Measurements from ENCODE around the gene VPS41. TPM values are rescaled to one million over a fixed set of nuclear protein-coding genes. Genes with fewer than 3 reads are reported as not detected.

The VPS41 gene
- total RNA-seq, 1 experiment from 2014 or later = 36.0 TPM

DNA sequence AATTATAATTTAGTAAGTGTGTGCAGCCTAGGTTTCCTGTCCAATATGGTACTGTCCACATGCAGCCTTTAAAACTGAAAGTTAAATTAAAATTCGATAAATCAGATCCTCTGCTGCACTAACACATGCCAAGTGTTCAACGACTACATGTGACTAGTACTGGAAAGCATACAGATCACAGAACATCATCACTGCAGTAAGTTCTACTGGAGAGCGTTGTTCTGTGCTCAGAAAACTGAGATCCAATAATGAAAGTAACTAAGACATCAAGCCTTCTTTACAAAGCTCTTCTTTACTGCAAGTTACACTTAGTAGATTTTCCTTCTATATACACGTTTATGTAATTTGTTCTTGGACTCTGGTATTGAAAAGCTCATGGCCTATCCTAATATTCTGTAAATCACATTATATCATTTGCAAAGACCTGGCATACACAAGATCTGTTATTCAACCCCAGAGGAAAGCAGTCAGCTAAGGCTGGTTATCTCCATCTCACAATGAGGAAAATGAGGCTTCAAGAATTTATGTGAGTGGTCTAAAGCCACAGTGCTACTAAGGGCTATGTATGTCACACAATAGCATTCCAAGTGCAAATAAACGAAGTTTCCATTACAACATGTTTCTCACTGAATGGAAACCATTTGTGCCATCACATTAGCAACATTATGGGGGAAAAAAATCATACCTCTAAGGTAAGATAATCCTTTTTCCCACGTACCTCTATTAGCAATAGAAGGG is 77.6 kb downstream of the VPS41 start:
- Histone ChIP-seq H3K9me3 (replicated peaks) (no peaks in the 10 kb centered on the region), H3K36me3 (no peaks in the 10 kb centered on the region), H3K4me1 (replicated peaks) (peaks cover 7% of the 10 kb centered on the region; the same call in 1 of the 2 replicates), H3K27ac (no peak overlapping the region), H3K4me3 (no peak overlapping the region), H3K27me3 (replicated peaks) (no peaks in the 10 kb centered on the region)
- no peak for DNase-seq (ENCODE audit: low read depth in 1 of 2, low spot score in 2 of 2)

DNA sequence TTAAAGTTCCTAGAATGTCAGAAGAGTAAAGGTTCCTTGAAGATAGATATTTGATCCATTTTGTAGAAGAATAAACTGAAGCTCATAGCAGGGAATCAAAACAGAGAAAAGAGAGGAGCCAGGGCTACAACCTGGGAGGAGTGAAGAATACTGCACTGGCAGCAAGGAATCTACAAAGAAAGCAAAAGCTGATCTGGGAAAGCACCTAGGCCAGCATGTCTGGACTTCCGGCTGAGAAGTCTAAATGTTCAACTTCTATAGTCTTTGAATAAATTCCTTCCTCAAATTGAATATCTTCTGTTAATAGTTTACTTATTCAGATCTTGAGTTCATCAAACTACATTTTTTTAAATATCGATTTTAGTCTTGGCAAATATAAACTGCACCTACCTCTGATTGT is 78.2 kb downstream of the VPS41 start:
- no peak for DNase-seq (ENCODE audit: low read depth in 1 of 2, low spot score in 2 of 2)
- Histone ChIP-seq H3K9me3 (replicated peaks) (no peaks in the 10 kb centered on the region), H3K4me1 (replicated peaks) (peaks cover 7% of the 10 kb centered on the region; the same call in 1 of the 2 replicates), H3K27ac (no peak overlapping the region), H3K4me3 (no peak overlapping the region), H3K36me3 (no peaks in the 10 kb centered on the region), H3K27me3 (replicated peaks) (no peaks in the 10 kb centered on the region)

DNA sequence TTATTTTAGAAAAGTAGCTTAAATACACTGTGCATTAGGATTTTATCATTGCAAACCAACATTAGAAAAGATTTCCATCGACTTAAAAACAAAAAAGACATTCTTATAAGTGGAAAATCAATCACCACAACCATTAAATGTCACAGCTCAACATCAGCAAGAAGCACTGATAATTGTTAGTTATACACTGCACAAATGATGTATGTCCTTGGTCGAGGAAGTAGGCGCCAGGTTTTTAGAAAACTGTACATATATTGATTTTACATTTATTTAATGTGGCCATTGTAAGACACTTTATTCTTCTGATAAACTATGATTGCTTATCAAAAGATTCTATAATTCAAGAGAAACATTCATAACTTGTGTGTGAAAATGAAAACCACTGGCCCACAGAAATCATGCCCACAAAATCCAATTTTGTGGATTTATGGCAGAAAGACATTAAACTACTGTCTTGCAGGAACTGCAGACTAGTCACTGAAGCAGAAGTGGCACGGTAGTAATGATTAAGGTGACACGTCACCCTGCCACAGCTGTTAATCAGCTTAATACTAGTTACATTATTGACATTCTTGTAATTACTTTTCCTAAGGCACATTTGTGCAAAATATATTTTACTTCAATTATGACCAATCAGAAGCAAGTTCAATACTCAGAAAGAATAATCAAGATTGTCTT is 79.4 kb downstream of the VPS41 start:
- no peak for DNase-seq (ENCODE audit: low read depth in 1 of 2, low spot score in 2 of 2)
- Histone ChIP-seq H3K4me3 (no peak overlapping the region), H3K4me1 (replicated peaks) (peaks cover 7% of the 10 kb centered on the region; the same call in 1 of the 2 replicates), H3K27ac (no peak overlapping the region), H3K9me3 (replicated peaks) (no peaks in the 10 kb centered on the region), H3K27me3 (replicated peaks) (no peaks in the 10 kb centered on the region), H3K36me3 (no peaks in the 10 kb centered on the region)

DNA sequence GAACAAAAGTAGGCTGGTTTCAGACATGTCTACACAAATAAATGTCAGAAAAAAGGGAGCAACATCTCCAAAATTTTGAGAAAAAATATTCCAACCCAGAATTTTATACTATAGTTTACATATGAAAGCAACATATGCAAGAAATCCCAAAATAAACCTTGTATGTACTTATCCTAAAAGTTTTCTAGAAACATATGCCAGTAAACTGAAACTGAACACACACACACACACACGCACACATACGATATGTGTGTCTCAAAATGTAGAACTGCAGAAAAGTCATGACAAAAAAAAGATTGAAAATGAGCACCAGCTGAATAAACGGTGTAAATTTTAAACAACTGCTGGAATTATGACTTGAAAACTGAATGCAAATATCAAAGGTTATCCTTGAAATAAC is 81.0 kb downstream of the VPS41 start:
- Histone ChIP-seq H3K36me3 (no peaks in the 10 kb centered on the region), H3K9me3 (replicated peaks) (no peaks in the 10 kb centered on the region), H3K27me3 (replicated peaks) (no peaks in the 10 kb centered on the region), H3K4me1 (replicated peaks) (peaks cover 7% of the 10 kb centered on the region; the same call in 1 of the 2 replicates), H3K27ac (no peak overlapping the region), H3K4me3 (no peak overlapping the region)
- no peak for DNase-seq (ENCODE audit: low read depth in 1 of 2, low spot score in 2 of 2)

DNA sequence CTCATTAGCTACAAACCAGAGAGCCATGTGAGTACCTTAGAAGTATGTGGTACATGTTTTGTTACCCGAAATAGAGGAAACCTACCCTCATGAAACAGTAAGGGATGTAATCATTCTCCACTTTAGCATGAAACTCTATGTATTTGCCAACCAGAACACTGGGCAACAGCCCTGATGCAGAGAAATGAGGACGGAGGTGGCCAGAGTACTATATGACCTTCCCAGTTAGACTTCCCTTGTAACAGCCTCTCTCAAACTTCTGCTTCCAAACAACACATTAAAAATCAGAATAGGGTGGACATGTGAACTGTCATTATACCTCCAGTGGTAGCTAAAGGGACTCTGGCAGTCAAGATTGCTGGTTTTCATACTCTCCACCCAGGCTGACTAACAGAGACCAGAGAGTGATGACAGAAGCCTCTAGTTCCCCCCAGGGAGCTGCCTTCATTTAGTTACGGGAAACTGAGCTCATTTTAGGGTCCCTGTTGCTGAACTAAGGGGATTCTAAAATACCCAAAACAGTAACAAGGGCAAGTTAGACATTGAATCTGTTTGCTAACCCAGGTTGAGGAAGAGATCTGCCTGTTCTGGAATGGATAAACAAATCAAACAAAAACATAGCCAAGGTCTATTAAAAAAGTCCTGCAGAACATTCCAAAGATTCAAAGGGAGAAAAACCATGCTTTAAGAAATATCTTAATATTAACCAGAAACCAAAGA is 83.1 kb downstream of the VPS41 start:
- no peak for DNase-seq (ENCODE audit: low read depth in 1 of 2, low spot score in 2 of 2)
- H3K4me3 ChIP-seq = no peak overlapping the region
- no peaks in the 10 kb centered on the region for H3K4me1 ChIP-seq (replicated peaks)
- H3K9me3 ChIP-seq (replicated peaks) = no peaks in the 10 kb centered on the region
- no peaks in the 10 kb centered on the region for H3K27me3 ChIP-seq (replicated peaks)
- no peak overlapping the region for H3K27ac ChIP-seq
- H3K36me3 ChIP-seq = no peaks in the 10 kb centered on the region

DNA sequence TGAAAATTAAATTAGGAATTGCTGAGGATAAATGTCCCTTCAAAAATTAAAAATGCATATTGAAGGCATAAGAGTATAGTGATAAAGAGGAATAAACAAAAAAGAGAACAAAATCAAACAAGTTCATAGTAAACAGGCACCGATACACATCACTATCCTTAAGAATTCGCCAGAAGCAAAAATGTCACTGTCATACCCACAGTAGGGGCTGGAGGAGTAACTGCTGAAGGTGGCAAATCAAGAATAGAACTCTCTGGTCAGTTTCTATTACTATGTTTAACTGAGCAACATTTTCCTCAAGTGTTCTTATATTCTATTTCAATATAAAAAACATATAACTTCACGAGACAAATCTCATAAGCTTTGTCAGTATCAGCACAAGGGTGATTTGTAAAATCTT is 84.0 kb downstream of the VPS41 start:
- Histone ChIP-seq H3K9me3 (replicated peaks) (no peaks in the 10 kb centered on the region), H3K27me3 (replicated peaks) (no peaks in the 10 kb centered on the region), H3K36me3 (no peaks in the 10 kb centered on the region), H3K4me3 (no peak overlapping the region), H3K4me1 (replicated peaks) (no peaks in the 10 kb centered on the region), H3K27ac (no peak overlapping the region)
- DNase-seq (ENCODE audit: low read depth in 1 of 2, low spot score in 2 of 2) = no peak

DNA sequence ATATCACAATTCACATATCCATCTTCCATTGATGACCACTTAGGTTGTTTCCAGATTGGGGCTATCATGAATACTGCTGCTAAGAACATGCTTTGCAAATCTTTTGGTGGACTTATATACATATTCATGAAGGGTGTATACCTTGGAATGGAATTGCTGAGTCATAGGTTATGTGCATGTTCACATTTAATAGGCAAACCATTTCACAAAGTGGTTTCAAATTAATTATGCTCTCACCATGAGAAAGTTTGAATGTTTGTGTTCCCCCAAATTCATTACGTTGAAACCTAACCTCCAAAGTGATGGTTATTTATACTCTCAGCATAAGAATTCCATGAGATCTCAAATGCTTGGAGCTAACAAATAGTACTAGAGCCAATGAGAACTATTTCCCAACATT is 86.4 kb downstream of the VPS41 start:
- H3K4me1 ChIP-seq (replicated peaks) = no peaks in the 10 kb centered on the region
- H3K9me3 ChIP-seq (replicated peaks) = no peaks in the 10 kb centered on the region
- H3K36me3 ChIP-seq = no peaks in the 10 kb centered on the region
- H3K27ac ChIP-seq = no peak overlapping the region
- no peak overlapping the region for H3K4me3 ChIP-seq
- no peak for DNase-seq (ENCODE audit: low read depth in 1 of 2, low spot score in 2 of 2)
- H3K27me3 ChIP-seq (replicated peaks) = no peaks in the 10 kb centered on the region

DNA sequence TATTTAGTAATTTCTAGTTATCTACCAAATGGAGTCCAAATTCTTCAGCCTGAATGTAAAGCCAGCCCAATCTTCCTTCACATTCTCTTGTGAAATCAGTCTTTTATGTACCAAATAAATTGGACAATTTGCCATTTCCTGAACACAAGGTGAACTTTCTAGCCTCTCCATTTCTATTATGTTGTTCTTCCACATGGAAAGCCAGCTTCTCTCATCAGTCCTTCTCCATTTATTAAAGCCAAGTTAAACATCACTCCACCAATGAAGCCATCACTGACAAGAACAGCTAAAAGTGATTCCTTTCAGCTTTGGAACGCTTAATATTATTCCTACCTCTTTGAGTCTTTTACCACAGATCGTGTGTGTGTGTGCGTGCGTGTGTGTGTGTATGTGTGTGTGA is 88.4 kb downstream of the VPS41 start:
- no peak for DNase-seq (ENCODE audit: low read depth in 1 of 2, low spot score in 2 of 2)
- Histone ChIP-seq H3K4me1 (replicated peaks) (no peaks in the 10 kb centered on the region), H3K4me3 (no peak overlapping the region), H3K9me3 (replicated peaks) (no peaks in the 10 kb centered on the region), H3K36me3 (no peaks in the 10 kb centered on the region), H3K27ac (no peak overlapping the region), H3K27me3 (replicated peaks) (no peaks in the 10 kb centered on the region)

DNA sequence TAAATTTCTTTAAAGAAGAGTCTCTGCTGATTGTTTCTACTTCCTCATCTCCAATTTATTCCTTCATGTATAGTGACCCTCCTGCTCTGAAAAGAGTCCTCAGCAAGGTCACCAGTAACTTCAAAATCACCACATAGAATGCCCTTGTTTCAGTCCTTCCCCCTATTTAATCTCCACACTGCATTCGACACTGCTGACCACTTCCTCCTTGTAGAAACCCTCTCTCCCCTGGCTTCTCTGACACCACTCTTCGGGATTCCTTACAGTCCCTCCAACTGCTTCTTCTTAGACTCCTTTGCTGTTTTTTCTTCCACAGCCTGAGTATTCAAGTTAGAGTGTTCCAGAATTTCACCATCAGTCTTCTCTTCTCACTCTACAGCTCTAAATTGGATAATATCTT is 89.5 kb downstream of the VPS41 start:
- Histone ChIP-seq H3K4me1 (replicated peaks) (no peaks in the 10 kb centered on the region), H3K27ac (no peak overlapping the region), H3K4me3 (no peak overlapping the region), H3K9me3 (replicated peaks) (no peaks in the 10 kb centered on the region), H3K27me3 (replicated peaks) (no peaks in the 10 kb centered on the region), H3K36me3 (no peaks in the 10 kb centered on the region)
- no peak for DNase-seq (ENCODE audit: low read depth in 1 of 2, low spot score in 2 of 2)

DNA sequence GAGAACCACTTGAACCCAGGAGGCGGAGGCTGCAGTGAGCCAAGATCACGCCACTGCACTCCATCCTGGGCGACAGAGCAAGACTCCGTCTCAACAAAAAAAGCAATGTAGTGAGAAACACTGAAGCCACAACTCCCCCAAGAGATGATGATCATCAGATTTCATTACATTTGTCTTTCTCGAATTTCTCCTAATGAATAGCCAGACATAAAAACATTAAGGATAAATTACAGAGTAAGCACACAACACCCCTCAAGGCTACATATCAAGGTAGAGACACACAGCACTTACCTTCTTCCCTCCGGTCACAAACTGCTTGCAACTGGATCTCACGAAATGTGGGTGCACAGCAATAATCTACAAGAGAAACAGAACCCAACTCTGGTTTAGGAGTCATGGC is 91.5 kb downstream of the VPS41 start:
- Histone ChIP-seq H3K27me3 (replicated peaks) (no peaks in the 10 kb centered on the region), H3K36me3 (no peaks in the 10 kb centered on the region)

DNA sequence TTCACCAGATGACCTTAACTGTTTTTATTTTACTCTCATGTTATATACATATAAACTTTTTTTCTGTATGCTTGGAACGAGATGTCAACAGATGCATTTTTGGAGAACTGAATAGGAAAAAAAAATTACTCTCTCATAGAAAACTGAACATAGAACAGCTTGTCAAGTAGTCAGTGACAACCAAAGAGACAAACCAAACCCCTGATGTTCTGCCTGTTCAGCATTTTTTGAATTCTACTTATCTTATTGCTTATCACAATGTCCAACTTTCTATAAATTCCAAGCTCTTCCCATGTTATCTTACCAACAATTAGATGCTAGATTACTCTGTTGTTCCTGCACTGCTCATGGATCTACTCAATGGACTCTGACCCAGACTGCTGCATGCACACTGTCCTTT is 95.2 kb downstream of the VPS41 start:
- no peak for DNase-seq (ENCODE audit: low read depth in 1 of 2, low spot score in 2 of 2)
- H3K27ac ChIP-seq = no peak overlapping the region
- H3K36me3 ChIP-seq = no peaks in the 10 kb centered on the region
- H3K4me1 ChIP-seq (replicated peaks) = no peaks in the 10 kb centered on the region
- H3K27me3 ChIP-seq (replicated peaks) = no peaks in the 10 kb centered on the region
- no peaks in the 10 kb centered on the region for H3K9me3 ChIP-seq (replicated peaks)
- H3K4me3 ChIP-seq = no peak overlapping the region

More for the DNA sequence above, 91.5 kb downstream of the VPS41 start:
- DNase-seq (ENCODE audit: low read depth in 1 of 2, low spot score in 2 of 2) = no peak
- Histone ChIP-seq H3K4me1 (replicated peaks) (no peaks in the 10 kb centered on the region), H3K4me3 (no peak overlapping the region), H3K27ac (no peak overlapping the region), H3K9me3 (replicated peaks) (no peaks in the 10 kb centered on the region)

DNA sequence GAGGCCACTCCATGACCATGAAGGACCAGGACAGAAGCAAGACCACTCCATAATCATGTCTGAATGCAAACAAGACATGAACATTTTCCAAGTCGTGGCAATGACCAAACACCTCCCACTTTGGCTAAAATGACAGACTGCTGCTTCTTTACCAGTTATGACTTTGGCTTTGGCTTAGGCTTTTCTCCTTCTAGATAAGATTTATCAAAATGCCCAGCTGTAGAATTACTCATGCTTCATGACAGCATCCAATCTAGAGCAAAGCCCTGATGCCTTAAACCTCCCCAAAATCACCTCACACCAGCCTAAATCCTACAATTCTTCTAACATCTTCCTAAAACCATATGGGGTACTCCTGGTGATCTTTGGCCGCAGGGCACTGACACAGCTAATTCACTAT is 102.1 kb downstream of the VPS41 start:
- no peaks in the 10 kb centered on the region for H3K9me3 ChIP-seq (replicated peaks)
- no peak overlapping the region for H3K4me3 ChIP-seq
- H3K27me3 ChIP-seq (replicated peaks) = no peaks in the 10 kb centered on the region
- no peak for DNase-seq (ENCODE audit: low read depth in 1 of 2, low spot score in 2 of 2)
- H3K27ac ChIP-seq = no peak overlapping the region
- H3K4me1 ChIP-seq (replicated peaks) = no peaks in the 10 kb centered on the region; the same call in 1 of the 2 replicates
- H3K36me3 ChIP-seq = no peaks in the 10 kb centered on the region; the same call in 1 of the 2 replicates

DNA sequence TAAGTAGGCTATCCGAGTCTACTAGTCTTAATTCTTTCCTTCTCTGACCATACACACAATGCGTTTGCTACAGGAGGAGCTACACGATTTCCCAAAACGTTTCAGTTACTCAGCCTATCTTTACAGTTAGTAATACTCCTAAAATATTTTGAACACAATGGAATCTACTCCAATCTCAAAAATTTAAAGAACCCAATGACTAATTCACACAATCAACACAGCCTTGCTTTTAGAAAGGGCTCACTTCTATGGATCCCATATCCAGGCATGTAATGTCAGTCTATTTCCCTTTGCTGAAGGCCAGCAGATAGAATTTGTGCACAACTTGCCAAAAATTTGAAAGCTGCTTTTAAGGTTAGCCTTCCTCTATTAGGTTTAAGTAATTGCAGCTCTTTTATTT is 107.2 kb downstream of the VPS41 start:
- no peak for DNase-seq (ENCODE audit: low read depth in 1 of 2, low spot score in 2 of 2)
- no peaks in the 10 kb centered on the region for H3K27me3 ChIP-seq (replicated peaks)
- no peaks in the 10 kb centered on the region; the same call in 1 of the 2 replicates for H3K4me1 ChIP-seq (replicated peaks)

More for the DNA sequence above, 107.2 kb downstream of the VPS41 start:
- Histone ChIP-seq H3K27ac (no peak overlapping the region), H3K4me3 (no peak overlapping the region), H3K36me3 (no peaks in the 10 kb centered on the region; the same call in 1 of the 2 replicates), H3K9me3 (replicated peaks) (no peaks in the 10 kb centered on the region)

Measured in SJSA1 (cell line).